Esophagus squamous epithelium (tissue), 5 donors: ENCODE measurements around the gene OR13J1. TPM values are rescaled to one million over a fixed set of nuclear protein-coding genes. Genes with fewer than 3 reads are reported as not detected.

Experiments
- DNase-seq: peaks from one replicate; lab custom pipeline; 2025; lab: John Stamatoyannopoulos, UW
- H3K27ac ChIP-seq, 4 donors: fragments of 200-600 bp; sonication (generic); one replicate each; pipeline ENCODE4 v1.5.1; 2016 to 2019; ENCODE audit warnings: mild to moderate bottlenecking in 1 of 4
- H3K27me3 ChIP-seq, 4 donors: fragments of 200-600 bp; sonication (generic); 1 replicate in 3 of 4; 2 replicates in 1 of 4; pipeline versions ENCODE4 v1.5.1 to v1.6.0; 2017 to 2021; ENCODE audit warnings: antibody characterized with exemption in 1 of 4
- H3K36me3 ChIP-seq, 3 donors: fragments of 200-600 bp; sonication (generic); one replicate each; pipeline ENCODE4 v1.5.1; 2016 to 2019
- H3K4me1 ChIP-seq, 3 donors: fragments of 200-600 bp; sonication (generic); one replicate each; pipeline ENCODE4 v1.5.1; 2017 to 2019
- H3K4me3 ChIP-seq, 4 donors: fragments of 200-600 bp; sonication (generic); 1 replicate in 3 of 4; 2 replicates in 1 of 4; pipeline ENCODE4 v1.5.1; 2016 to 2019; ENCODE audit warnings: mild to moderate bottlenecking in 2 of 4, moderate library complexity in 1 of 4
- H3K9me3 ChIP-seq, 3 donors: fragments of 200-600 bp; sonication (generic); one replicate each; pipeline ENCODE4 v1.5.1; 2016 to 2019
- CTCF ChIP-seq, 6 experiments: fragments of 450-650 bp in 4 of 6; fragments of 200-600 bp in 2 of 6; sonication (generic) in 2 of 6; IDR thresholded peaks; one replicate each; pipeline ENCODE4 v1.5.1; 2016 to 2019; ENCODE audit warnings: antibody characterized with exemption in 6 of 6, mild to moderate bottlenecking in 4 of 6, moderate library complexity in 4 of 6
- POLR2A ChIP-seq, 4 donors: fragments of 450-650 bp; IDR thresholded peaks; one replicate each; pipeline ENCODE4 v1.6.1; 2017; ENCODE audit warnings: antibody characterized with exemption in 4 of 4, mild to moderate bottlenecking in 4 of 4, moderate library complexity in 3 of 4
- WGBS, 2 donors: methylation state at CpG; one replicate each; pipeline ENCODE4 v1.1.5; 2018; 5-methylcytosine and 5-hydroxymethylcytosine counted together
- intact Hi-C: fragments of 100-400 bp; cut with DNase I; formaldehyde crosslinking; loops from one replicate; pipeline ENCODE4 v1.15.0; 2022
- total RNA-seq, 4 donors: library from RNA; depleted of rRNA; stranded (reverse); fragments of >200 nt; gene quantifications; one replicate each; pipeline ENCODE4 v1.1.0, GENCODE V29; 2016
- donor health status: DM: yes; HTN: yes; CAD: no.

OR13J1 gene
- total RNA-seq, result not detected

GRCh38 chr9:35870351-35870923 lies at the start of gene OR13J1:
OR13J1 (minus strand) TSS chr9:35870401; CDS start chr9:35870401, 0 bp downstream.
- Histone ChIP-seq H3K36me3 (no peaks in the 10 kb centered on the region), H3K27me3 (peaks cover 0 to 55% (median 0%) of the 10 kb centered on the region in 4 donors), H3K4me3 (no peak within 1 kb of the TSS), H3K9me3 (no peaks in the 10 kb centered on the region), H3K4me1 (peaks cover 0 to 7% (median 0%) of the 10 kb centered on the region in 3 donors), H3K27ac (no peak within 1 kb of the TSS)
- no peak for TF ChIP-seq CTCF (IDR thresholded peaks at IDR 0.05)
- TF ChIP-seq POLR2A (IDR thresholded peaks at IDR 0.05), result no peak
- DNase-seq, result no peak
- 85 to 91% methylated on average over 8 of the region's 8 CpGs for WGBS, 2 donors
- intact Hi-C loops, result no loop called here

DNA sequence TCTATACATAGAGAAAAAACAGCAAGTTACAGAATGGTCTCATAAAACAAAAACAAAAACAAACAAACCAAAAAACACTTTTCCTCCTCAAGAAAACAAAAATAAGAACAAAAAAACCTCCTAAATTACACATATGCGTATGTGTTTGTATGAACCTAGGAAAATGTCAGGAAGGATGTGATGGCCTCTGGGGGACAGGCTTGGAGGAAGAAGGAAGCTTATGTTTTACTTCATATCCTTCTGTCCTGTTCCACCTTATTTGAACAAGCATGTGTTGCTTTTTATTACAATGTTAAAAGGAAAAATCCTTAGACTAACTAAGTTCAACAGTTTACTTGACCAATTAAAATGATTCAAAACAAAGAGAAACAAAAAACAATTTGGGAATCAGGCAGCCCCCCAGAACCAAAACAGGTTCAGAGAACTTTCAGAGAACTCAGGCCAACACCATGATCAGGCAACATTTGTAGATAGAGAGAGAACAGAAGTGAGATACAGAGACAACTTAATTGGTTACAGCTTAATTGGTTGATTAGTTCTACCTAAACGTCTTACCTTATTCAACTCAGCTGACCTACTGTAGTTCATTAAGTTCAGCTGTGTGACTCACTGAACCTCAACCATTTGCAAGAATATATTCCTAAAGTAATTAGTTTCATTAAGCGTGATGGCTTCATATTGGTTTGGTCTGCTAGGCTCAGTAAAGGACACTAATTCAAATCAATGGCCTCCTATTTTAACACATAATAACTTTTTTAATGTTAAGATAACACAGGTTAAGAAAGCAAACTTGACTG lies 49.2 kb upstream of the OR13J1 start:
- intact Hi-C loops, result no loop called here
- H3K27me3 ChIP-seq, result no peaks in the 10 kb centered on the region

DNA sequence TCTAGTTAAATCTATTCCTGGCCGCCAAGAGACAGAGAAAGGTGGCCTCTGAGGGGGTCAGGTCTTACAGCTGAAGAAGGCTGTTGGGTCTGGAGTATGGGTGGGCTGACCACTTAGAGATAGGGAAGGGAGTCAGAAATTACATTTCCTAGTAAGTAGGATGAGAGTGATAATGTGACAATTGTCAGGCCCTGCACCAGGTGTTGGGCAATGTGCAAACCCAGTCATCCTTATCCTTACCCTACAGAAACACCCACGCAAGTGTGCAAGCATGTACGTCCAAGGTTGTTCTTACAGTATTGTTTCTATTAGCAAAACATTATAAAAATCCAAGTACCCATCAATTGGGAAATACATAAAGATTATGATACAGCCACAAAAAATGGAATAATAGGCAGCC lies 48.6 kb upstream of the OR13J1 start:
- WGBS, 2 donors, result 69 to 76% methylated on average over 3 of the region's 3 CpGs
- peaks cover 3 to 46% (median 6%) of the 10 kb centered on the region in 3 donors for H3K4me1 ChIP-seq
- no peak overlapping the region for H3K4me3 ChIP-seq
- no peak for DNase-seq
- intact Hi-C loops, result no loop called here
- no peaks in the 10 kb centered on the region for H3K9me3 ChIP-seq
- no peaks in the 10 kb centered on the region for H3K27me3 ChIP-seq
- no peaks in the 10 kb centered on the region for H3K36me3 ChIP-seq
- no peak for TF ChIP-seq CTCF (IDR thresholded peaks at IDR 0.05)
- TF ChIP-seq POLR2A (IDR thresholded peaks at IDR 0.05), result no peak
- peak overlapping the region in 3 of 4 donors; percentile 14 to 56 (median 40) for H3K27ac ChIP-seq

More for the DNA sequence above, 49.2 kb upstream of the OR13J1 start:
- Histone ChIP-seq H3K4me1 (peaks cover 10 to 49% (median 11%) of the 10 kb centered on the region in 3 donors), H3K4me3 (no peak overlapping the region), H3K27ac (peak overlapping the region in 3 of 4 donors; percentile 14 to 56 (median 54)), H3K9me3 (no peaks in the 10 kb centered on the region), H3K36me3 (no peaks in the 10 kb centered on the region)
- no peak for DNase-seq
- 76 to 79% methylated on average over 3 of the region's 3 CpGs for WGBS, 2 donors
- TF ChIP-seq POLR2A (IDR thresholded peaks at IDR 0.05) (no peak), CTCF (IDR thresholded peaks at IDR 0.05) (no peak)

DNA sequence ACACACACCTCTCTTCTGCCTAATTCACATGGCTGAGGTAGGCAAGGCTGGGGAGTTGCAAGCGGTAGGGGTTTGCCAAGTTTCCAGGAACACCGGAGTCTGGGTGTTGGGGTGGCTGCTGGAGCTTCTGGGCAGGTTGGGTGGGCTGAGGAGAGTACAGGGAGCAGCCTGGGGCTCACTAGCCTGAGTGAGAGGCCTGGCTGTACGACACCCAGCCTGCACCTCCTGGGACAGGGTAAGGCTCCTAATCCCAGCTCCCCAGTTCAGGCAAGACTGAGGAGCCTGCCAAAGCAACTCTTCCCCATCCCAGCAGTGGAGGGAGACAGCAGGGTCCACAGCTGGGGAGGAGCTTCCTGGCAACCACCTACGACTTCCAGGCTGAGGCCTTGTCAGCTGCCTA lies 47.1 kb upstream of the OR13J1 start:
- Histone ChIP-seq H3K9me3 (no peaks in the 10 kb centered on the region), H3K4me3 (no peak overlapping the region), H3K27me3 (no peaks in the 10 kb centered on the region), H3K4me1 (peaks cover 0 to 39% (median 4%) of the 10 kb centered on the region in 3 donors), H3K27ac (peak overlapping the region in 3 of 4 donors; percentile 34 to 57 (median 56)), H3K36me3 (no peaks in the 10 kb centered on the region)
- intact Hi-C loops, result no loop called here
- no peak for DNase-seq
- WGBS, 2 donors, result 92 to 97% methylated on average over 2 to 3 of the region's 4 CpGs
- no peak for TF ChIP-seq CTCF (IDR thresholded peaks at IDR 0.05)
- TF ChIP-seq POLR2A (IDR thresholded peaks at IDR 0.05), result no peak
